ENCODE data around the gene DSN1.

- TF ChIP-seq EZH2 (IDR thresholded peaks at IDR 0.05; ENCODE audit: borderline replicate concordance, low read depth, low read length, poor library complexity, severe bottlenecking), result no peak
- TF ChIP-seq, protein P1, sequence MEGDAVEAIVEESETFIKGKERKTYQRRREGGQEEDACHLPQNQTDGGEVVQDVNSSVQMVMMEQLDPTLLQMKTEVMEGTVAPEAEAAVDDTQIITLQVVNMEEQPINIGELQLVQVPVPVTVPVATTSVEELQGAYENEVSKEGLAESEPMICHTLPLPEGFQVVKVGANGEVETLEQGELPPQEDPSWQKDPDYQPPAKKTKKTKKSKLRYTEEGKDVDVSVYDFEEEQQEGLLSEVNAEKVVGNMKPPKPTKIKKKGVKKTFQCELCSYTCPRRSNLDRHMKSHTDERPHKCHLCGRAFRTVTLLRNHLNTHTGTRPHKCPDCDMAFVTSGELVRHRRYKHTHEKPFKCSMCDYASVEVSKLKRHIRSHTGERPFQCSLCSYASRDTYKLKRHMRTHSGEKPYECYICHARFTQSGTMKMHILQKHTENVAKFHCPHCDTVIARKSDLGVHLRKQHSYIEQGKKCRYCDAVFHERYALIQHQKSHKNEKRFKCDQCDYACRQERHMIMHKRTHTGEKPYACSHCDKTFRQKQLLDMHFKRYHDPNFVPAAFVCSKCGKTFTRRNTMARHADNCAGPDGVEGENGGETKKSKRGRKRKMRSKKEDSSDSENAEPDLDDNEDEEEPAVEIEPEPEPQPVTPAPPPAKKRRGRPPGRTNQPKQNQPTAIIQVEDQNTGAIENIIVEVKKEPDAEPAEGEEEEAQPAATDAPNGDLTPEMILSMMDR (conservative IDR thresholded peaks at IDR 0.05; ENCODE audit: low read depth, low read length), result no peak
These were observed 11.7 kb upstream of the DSN1 start for GRCh38 chr20:36785308-36785707.

Measured in A673 (cell line).